DMS53 (cell line): ENCODE results near the gene PDZK1.
"Not testable (repeated sequence)": the region's sequence is repeated elsewhere in the genome, so short reads cannot be mapped to it uniquely, and the experiment has no call there.

Experiments
- DNase-seq: peaks from one replicate; lab custom pipeline; 2025; lab: John Stamatoyannopoulos, UW

The PDZK1 gene

GRCh38 chr1:145707183-145707867 lies at the start of gene PDZK1:
Gene PDZK1, minus strand, starts transcription at chr1:145707368. Its CDS starts 19,347 bp downstream, at chr1:145688021.
- no peak for DNase-seq

GRCh38 chr1:145751491-145752037 lies 44.4 kb upstream of the PDZK1 start:
- DNase-seq = no peak

GRCh38 chr1:145750426-145750825 lies 43.3 kb upstream of the PDZK1 start:
- DNase-seq = no peak

GRCh38 chr1:145747398-145748247 lies 40.5 kb upstream of the PDZK1 start:
- DNase-seq = no peak

- DNase-seq = no peak
Measured at GRCh38 chr1:145740269-145740668, 33.1 kb upstream of the PDZK1 start.

- DNase-seq = no peak
Measured at GRCh38 chr1:145736191-145736590, 29.0 kb upstream of the PDZK1 start.

- peak; percentile 40 for DNase-seq
Measured at GRCh38 chr1:145730900-145731299, 23.7 kb upstream of the PDZK1 start.

- no peak for DNase-seq
Measured at GRCh38 chr1:145730467-145730866, 23.3 kb upstream of the PDZK1 start.

- DNase-seq = no peak
Measured at GRCh38 chr1:145729666-145730436, 22.7 kb upstream of the PDZK1 start.

GRCh38 chr1:145729196-145729595 lies 22.0 kb upstream of the PDZK1 start:
- DNase-seq = no peak

- not testable (repeated sequence) for DNase-seq
Measured at GRCh38 chr1:145726193-145726592, 19.0 kb upstream of the PDZK1 start.

GRCh38 chr1:145720878-145721671 lies 13.9 kb upstream of the PDZK1 start:
- DNase-seq = peak; percentile 79

- peak; percentile 35 for DNase-seq
Measured at GRCh38 chr1:145720556-145720877, 13.3 kb upstream of the PDZK1 start.

GRCh38 chr1:145719230-145720079 lies 12.3 kb upstream of the PDZK1 start, which contains the start of gene CD160:
Gene CD160, plus strand, starts transcription at chr1:145719499. Its CDS starts 8,829 bp downstream, at chr1:145728328.
- no peak for DNase-seq

GRCh38 chr1:145718465-145718864 lies 11.3 kb upstream of the PDZK1 start:
- DNase-seq = not testable (repeated sequence)

- no peak for DNase-seq
Measured at GRCh38 chr1:145717833-145718232, 10.7 kb upstream of the PDZK1 start.

- DNase-seq = no peak
Measured at GRCh38 chr1:145716641-145717345, 9.6 kb upstream of the PDZK1 start.

- DNase-seq = no peak
Measured at GRCh38 chr1:145714524-145715111, 7.5 kb upstream of the PDZK1 start.

GRCh38 chr1:145711213-145711651 lies 4.1 kb upstream of the PDZK1 start:
- peak; percentile 7 for DNase-seq
